GM21723 (cell line): ENCODE results near the gene TENM4.

ENCODE experiments used
- ATAC-seq: cut with Tn5 transposase; IDR thresholded peaks from one replicate; pipeline ENCODE4 v1.9.1; 2021; ENCODE audit warnings: mild to moderate bottlenecking, moderate library complexity; ENCODE audit not compliant: unreplicated experiment

Gene TENM4

GRCh38 chr11:78954696-78955095, 486.1 kb downstream of the TENM4 start:
- ATAC-seq = no peak

GRCh38 chr11:78954261-78954660, 486.6 kb downstream of the TENM4 start:
- no peak for ATAC-seq

GRCh38 chr11:78952890-78953289, 487.9 kb downstream of the TENM4 start:
- no peak for ATAC-seq

DNA sequence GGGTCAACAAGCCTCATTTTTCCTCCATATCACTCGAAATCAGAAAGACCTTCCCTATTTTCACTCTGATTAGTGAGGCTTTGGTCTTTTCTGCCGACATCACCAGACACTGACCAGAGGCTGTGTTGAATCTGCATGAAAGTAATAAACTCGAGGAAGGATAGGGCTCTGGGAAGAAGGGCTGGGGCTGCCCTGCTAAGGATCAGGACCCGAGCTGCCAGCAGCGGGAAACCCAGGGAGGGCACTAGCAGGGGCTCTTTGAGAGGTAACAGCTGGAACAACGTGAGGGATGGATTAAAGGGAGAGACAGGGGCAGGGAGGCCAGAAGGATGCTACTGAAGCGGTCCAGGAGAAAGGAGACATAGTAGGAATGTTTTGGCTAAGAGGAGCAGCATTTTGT, 488.7 kb downstream of the TENM4 start:
- ATAC-seq = no peak

DNA sequence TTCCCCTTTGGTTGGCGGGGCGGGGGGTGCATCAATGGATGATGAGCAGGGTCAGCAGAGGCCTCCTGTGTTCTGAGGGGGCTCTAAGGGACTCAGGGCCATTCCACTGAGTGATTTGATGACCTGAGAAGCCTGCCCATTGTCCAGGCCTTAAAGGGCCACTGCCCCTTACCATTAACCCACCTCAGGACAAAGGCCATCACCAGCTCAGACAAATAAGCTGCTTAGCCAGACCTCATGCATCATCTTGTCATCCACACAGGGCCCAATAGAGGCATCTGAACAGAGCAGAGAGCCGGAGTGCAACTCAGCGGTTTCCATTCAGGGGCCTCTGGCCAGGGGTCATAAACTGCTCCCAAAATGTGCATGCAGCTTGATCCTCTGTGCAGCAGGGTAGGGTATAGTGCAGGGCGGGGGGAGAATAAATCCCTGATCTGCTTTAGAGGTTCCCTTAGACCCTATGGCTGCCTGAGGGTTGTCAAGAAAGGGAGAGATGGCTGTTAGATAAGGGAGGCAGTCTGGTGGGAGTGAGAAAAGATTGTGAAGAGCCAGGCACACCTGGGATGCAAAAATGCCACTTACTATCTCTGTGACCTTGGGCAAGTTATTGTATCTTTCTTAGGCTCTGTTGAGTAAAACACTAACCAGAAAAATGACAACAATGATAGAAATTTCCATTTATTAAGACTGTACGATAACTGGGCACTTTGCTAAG, 490.7 kb downstream of the TENM4 start:
- ATAC-seq = no peak

- no peak for ATAC-seq
These were observed 493.6 kb downstream of the TENM4 start for GRCh38 chr11:78946945-78947902.

DNA sequence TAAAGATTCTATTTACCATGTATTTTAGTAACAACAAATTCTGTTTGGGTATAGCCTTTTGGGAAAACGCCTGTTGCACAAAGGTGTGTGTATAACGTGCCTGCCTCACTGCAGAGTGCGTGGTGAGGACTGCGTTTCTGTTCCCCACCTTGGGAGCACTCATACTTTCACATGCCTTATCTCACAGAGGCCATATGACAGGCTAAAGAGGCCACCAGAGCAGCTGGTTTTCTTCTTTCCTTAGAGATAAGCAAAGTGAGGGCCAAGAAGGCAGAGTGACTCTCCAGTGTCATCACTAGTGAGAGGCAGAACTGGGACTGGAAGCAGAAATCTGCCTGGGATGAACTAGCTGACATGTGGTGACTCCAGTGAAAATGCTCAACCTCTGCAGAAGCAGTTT, 497.0 kb downstream of the TENM4 start:
- no peak for ATAC-seq

GRCh38 chr11:78943154-78943553, 497.7 kb downstream of the TENM4 start:
- no peak for ATAC-seq

GRCh38 chr11:78941226-78941851, 499.5 kb downstream of the TENM4 start:
- ATAC-seq = no peak

DNA sequence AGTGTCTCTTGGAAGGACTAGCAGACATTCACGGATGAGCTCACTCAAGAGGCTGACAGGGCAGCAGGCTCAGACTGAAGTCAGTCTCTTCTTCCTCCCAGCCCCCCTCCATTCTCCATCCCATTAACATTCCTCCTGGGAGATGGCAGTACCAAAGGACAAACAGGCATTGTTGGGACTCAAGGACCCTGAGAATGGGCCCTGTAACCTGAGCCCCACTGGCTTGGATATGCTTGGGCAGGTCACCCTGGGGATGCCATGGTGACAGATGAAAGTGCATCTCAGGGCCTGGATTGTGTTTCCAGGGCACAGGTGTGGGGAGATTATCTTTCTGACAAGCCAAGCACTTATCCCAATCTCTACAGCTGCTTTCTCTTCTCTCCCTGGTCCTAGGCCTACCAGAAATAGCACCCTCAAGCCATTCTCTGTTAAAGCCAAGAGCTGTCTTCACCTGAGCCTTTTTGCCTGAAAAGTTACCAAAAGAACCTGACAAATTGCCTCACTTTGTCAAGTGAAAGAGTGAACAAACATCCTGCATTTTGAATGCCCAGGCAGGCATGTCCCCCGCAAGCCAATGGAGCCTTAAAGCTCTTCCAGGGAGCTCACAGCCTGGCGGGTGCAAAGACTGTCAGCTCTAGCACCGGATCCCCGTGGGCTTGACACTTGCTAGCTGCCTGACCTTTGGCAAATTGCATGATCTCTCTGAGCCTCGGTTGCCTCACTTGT, 500.2 kb downstream of the TENM4 start:
- ATAC-seq = no peak

- no peak for ATAC-seq
These were observed 501.9 kb downstream of the TENM4 start for GRCh38 chr11:78938971-78939370.

DNA sequence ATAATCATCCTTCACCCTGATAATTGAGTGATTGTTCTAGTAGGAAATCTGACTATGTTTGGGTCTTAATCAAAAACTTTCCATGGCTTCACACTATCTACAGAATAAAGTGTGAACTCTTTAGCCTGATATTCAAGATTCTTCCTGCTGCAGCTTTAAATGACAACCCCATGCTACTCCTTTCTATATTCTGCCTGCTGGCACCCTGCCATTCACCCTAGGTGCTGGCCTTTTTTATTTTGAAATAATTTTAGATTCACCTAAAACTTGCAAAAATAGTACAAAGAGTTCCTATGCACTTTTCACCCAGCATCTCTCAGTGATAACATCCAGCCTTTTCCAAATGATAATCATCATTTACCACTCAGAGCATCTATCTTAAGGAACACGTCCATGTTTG, 502.8 kb downstream of the TENM4 start:
- no peak for ATAC-seq

- no peak for ATAC-seq
These were observed 505.3 kb downstream of the TENM4 start for GRCh38 chr11:78935398-78936068.

GRCh38 chr11:78933350-78933749, 507.5 kb downstream of the TENM4 start:
- no peak for ATAC-seq

DNA sequence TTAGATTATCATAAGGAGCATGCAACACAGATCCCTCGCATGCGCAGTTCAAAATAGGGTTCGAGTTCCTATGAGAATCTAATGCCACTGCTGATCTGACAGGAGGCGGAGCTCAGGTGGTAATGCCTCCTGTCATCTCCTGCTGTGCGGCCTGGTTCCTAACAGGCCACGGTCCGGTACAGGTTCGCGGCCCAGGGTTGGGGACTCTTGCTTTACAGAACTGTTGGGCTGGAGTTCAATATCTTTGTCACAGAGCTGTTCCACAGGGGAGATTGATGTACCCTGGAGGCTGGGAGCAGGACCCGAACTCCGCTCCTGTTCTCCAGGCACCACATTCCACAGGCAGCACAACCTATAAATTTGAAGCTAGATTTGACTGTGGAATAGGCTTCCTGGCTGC, 508.1 kb downstream of the TENM4 start:
- ATAC-seq = no peak

DNA sequence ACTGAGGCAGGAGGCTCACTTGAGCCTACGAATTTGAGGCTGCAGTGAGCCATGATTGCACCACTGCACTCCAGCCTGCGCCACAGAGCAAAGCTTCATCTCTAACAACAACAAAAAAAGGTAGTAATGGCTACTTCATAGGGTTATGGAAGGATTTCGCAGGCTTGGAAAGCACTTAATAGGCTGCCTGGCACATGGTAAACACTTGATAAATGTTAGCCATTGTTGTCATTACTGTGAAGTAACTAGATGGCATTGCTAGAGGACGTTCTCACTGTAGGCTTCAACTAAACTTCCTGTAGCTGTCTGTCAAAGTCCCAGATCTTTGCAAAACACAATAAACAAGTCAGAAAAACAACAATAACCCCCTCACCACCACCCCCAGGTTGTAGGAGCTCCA, 508.9 kb downstream of the TENM4 start:
- no peak for ATAC-seq

DNA sequence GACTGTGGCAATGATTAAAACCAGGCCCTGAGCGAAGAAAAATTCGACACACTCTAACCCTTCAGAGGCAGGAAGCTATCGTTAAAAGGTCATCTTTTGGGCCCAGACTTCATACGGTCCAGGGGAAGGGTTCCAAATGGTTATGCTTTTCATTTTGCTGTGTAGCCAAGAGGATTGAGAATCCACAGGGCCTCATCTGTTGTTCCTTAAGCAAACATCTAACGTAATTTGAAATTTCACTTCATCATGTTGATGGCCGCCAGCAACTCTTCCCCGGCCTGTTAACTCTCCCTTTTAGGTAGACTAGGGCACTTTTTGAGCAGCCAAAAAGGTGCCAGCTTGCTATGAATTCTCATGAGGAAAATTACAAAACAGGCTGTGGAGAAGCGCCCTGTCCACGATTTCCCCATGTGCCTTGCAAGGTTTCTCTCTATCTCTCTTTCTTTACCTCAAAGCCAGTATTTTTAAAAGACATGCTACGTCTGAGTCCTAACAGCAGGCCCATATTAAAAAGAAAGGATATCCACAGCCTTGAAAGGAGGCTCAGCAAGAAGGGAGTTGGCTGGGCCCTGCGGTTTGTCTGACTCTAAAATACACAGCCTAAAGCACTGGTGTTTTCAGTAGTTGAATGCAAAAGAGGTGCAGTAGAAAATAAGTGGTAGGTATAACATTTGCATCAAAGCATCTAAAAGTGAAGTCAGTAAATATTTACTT, 509.9 kb downstream of the TENM4 start:
- ATAC-seq = no peak

GRCh38 chr11:78929906-78930220, 511.0 kb downstream of the TENM4 start:
- ATAC-seq = no peak

DNA sequence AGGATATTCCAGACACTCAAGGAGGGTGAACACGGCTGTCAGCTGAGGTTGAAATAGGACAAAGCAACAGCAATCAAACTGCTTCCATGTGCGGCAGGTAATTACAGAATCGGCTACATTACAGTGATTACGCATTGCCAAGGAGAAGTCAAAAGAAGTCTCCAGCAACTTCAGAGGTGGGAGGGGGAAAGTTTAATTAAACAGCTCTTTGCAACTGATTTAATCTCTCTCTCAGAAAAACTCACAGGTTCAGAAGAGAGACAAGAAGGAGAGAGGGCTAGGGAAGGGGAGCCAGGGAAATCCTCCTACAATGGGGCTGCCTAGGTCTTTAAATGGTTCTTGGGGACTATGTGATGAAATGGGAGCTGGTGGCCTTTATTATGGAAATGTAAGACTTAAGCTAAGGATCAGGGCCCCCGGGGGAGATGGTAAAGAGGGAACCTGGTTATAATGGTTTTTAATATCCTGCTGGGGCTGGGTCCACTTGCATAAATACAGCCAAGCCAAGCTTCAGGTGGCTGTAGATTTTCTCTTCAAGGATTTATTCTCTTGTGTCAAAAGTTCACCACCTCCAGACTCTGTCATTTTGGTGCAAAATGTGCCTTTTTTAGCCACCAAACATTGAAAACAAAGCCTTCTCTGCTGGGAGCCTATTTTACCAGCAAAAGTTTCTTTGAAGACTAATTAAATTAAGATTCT, 511.5 kb downstream of the TENM4 start:
- ATAC-seq = no peak
